Neural cell (in vitro differentiated cells): ENCODE data around the gene ACBD7. TPM values are rescaled to one million over a fixed set of nuclear protein-coding genes. Genes with fewer than 3 reads are reported as not detected.

Experiments
- H2AFZ ChIP-seq: fragments of 200-600, 300-800 bp; sonication (generic), shearing (Covaris generic); 2 replicates; pipeline ENCODE4 v1.6.0; 2014; ENCODE audit warnings: low read depth, mild to moderate bottlenecking, antibody characterized with exemption, low read length, moderate library complexity
- H3F3A ChIP-seq: fragments of 200-600 bp; shearing (Covaris generic); 2 replicates; pipeline ENCODE4 v1.6.1; 2016; ENCODE audit warnings: mild to moderate bottlenecking, moderate library complexity, mixed read lengths, antibody characterized with exemption, low read length; ENCODE audit not compliant: insufficient read depth, poor library complexity, severe bottlenecking
- H3K27ac ChIP-seq: fragments of 200-600, 300-800 bp; sonication (generic), shearing (Covaris generic); 2 replicates; pipeline ENCODE4 v1.5.1; 2014; ENCODE audit warnings: mild to moderate bottlenecking, low read length, moderate library complexity
- H3K27me3 ChIP-seq: fragments of 300-800, 200-600 bp; sonication (generic), shearing (Covaris generic); 2 replicates; pipeline ENCODE4 v1.6.0; 2014; ENCODE audit warnings: mild to moderate bottlenecking, low read depth, low read length, moderate library complexity; ENCODE audit not compliant: insufficient read depth
- H3K36me3 ChIP-seq: fragments of 300-800, 200-600 bp; sonication (generic), shearing (Covaris generic); 2 replicates; pipeline ENCODE4 v1.5.1; 2014; ENCODE audit warnings: mild to moderate bottlenecking, antibody characterized with exemption, low read length, moderate library complexity; ENCODE audit not compliant: insufficient read depth
- H3K4me2 ChIP-seq: fragments of 300-800, 200-600 bp; sonication (generic), shearing (Covaris generic); 2 replicates; pipeline ENCODE4 v1.6.0; 2014; ENCODE audit warnings: mild to moderate bottlenecking, low read length
- H3K4me3 ChIP-seq: fragments of 300-800, 200-600 bp; sonication (generic), shearing (Covaris generic); 2 replicates; pipeline ENCODE4 v1.5.1; 2014; ENCODE audit warnings: mild to moderate bottlenecking, low read length, moderate library complexity
- H3K79me2 ChIP-seq: fragments of 200-600 bp; shearing (Covaris generic); replicated peaks from 2 replicates; pipeline ENCODE4 v1.6.0; 2014; ENCODE audit warnings: mild to moderate bottlenecking, low read length, moderate library complexity; ENCODE audit not compliant: insufficient read depth
- H3K9ac ChIP-seq: fragments of 300-800, 200-600 bp; sonication (generic), shearing (Covaris generic); 2 replicates; pipeline ENCODE4 v1.6.1; 2016; ENCODE audit warnings: mild to moderate bottlenecking, low read length, mixed read lengths
- H3K9me2 ChIP-seq: fragments of 200-600 bp; shearing (Covaris generic); 2 replicates; pipeline ENCODE4 v1.6.1; 2016; ENCODE audit warnings: mild to moderate bottlenecking, low read length, mixed read lengths; ENCODE audit not compliant: insufficient read depth
- H3K9me3 ChIP-seq: fragments of 200-600, 300-800 bp; sonication (generic), shearing (Covaris generic); 2 replicates; pipeline ENCODE4 v1.6.1; 2016; ENCODE audit warnings: mild to moderate bottlenecking, mixed run types, low read length, moderate library complexity, mixed read lengths
- H4K20me1 ChIP-seq: fragments of 200-600 bp; shearing (Covaris generic); 2 replicates; pipeline ENCODE4 v1.6.1; 2016; ENCODE audit warnings: mild to moderate bottlenecking, mixed run types; ENCODE audit not compliant: insufficient read depth
- CTCF ChIP-seq: fragments of 450-650 bp; IDR thresholded peaks from 2 replicates; pipeline ENCODE4 v1.5.1; 2014; ENCODE audit warnings: antibody characterized with exemption, mild to moderate bottlenecking, moderate library complexity; ENCODE audit not compliant: poor library complexity, severe bottlenecking
- EP300 ChIP-seq: fragments of 450-650 bp; conservative IDR thresholded peaks from 2 replicates; pipeline ENCODE4 v1.6.1; 2014; ENCODE audit warnings: antibody characterized with exemption, mild to moderate bottlenecking, moderate library complexity; ENCODE audit not compliant: poor library complexity, severe bottlenecking
- EZH2 ChIP-seq: fragments of 200-600, 300-800 bp; shearing (Covaris generic), sonication (generic); IDR thresholded peaks from 2 replicates; pipeline ENCODE4 v1.6.1; 2014; ENCODE audit warnings: antibody characterized with exemption, low read length, borderline replicate concordance, mild to moderate bottlenecking; ENCODE audit not compliant: insufficient read depth, poor library complexity, severe bottlenecking
- MXI1 ChIP-seq: fragments of 450-650 bp; conservative IDR thresholded peaks from 2 replicates; pipeline ENCODE4 v1.6.1; 2014; ENCODE audit warnings: antibody characterized with exemption, mild to moderate bottlenecking; ENCODE audit not compliant: poor library complexity, severe bottlenecking
- POLR2AphosphoS5 ChIP-seq: IDR thresholded peaks from 2 replicates; pipeline ENCODE4 v1.6.1; 2012
- RAD21 ChIP-seq: fragments of 450-650 bp; conservative IDR thresholded peaks from 2 replicates; pipeline ENCODE4 v1.6.1; 2014; ENCODE audit warnings: antibody characterized with exemption, mild to moderate bottlenecking, moderate library complexity
- SMC3 ChIP-seq: fragments of 450-650 bp; conservative IDR thresholded peaks from 2 replicates; pipeline ENCODE4 v1.6.1; 2014; ENCODE audit warnings: antibody characterized with exemption, mild to moderate bottlenecking, moderate library complexity; ENCODE audit not compliant: poor library complexity
- TAF1 ChIP-seq: IDR thresholded peaks from 2 replicates; pipeline ENCODE4 v1.6.1; 2012; ENCODE audit warnings: low read depth
- polyA plus RNA-seq: library from polyadenylated mRNA; depleted of rRNA; stranded (reverse); fragments of >200 nt; gene quantifications from 2 replicates; pipeline ENCODE4 v1.2.3, GENCODE V29; 2014
- TF ChIP-seq, protein P1 (sequence below): IDR thresholded peaks from 2 replicates; pipeline ENCODE4 v1.6.1; 2012; ENCODE audit warnings: borderline replicate concordance

ACBD7 gene
- polyA plus RNA-seq, 1 donor from 2014 or later: 3.3 TPM

- Histone ChIP-seq H3K9me2 (no peaks in the 10 kb centered on the region), H3F3A (no peaks in the 10 kb centered on the region), H4K20me1 (no peaks in the 10 kb centered on the region), H3K79me2 (peaks cover 10% of the 10 kb centered on the region), H3K4me2 (peak within 1 kb of the TSS; percentile 87), H3K4me3 (peak within 1 kb of the TSS; percentile 86), H3K9ac (peak within 1 kb of the TSS; percentile 93), H3K9me3 (no peaks in the 10 kb centered on the region), H2AFZ (peak within 1 kb of the TSS; percentile 86), H3K27me3 (no peaks in the 10 kb centered on the region), H3K27ac (peak within 1 kb of the TSS; percentile 95), H3K36me3 (no peaks in the 10 kb centered on the region)
- TF ChIP-seq, protein P1, sequence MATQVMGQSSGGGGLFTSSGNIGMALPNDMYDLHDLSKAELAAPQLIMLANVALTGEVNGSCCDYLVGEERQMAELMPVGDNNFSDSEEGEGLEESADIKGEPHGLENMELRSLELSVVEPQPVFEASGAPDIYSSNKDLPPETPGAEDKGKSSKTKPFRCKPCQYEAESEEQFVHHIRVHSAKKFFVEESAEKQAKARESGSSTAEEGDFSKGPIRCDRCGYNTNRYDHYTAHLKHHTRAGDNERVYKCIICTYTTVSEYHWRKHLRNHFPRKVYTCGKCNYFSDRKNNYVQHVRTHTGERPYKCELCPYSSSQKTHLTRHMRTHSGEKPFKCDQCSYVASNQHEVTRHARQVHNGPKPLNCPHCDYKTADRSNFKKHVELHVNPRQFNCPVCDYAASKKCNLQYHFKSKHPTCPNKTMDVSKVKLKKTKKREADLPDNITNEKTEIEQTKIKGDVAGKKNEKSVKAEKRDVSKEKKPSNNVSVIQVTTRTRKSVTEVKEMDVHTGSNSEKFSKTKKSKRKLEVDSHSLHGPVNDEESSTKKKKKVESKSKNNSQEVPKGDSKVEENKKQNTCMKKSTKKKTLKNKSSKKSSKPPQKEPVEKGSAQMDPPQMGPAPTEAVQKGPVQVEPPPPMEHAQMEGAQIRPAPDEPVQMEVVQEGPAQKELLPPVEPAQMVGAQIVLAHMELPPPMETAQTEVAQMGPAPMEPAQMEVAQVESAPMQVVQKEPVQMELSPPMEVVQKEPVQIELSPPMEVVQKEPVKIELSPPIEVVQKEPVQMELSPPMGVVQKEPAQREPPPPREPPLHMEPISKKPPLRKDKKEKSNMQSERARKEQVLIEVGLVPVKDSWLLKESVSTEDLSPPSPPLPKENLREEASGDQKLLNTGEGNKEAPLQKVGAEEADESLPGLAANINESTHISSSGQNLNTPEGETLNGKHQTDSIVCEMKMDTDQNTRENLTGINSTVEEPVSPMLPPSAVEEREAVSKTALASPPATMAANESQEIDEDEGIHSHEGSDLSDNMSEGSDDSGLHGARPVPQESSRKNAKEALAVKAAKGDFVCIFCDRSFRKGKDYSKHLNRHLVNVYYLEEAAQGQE: peak; percentile 46
- TF ChIP-seq TAF1 (peak; percentile 58), POLR2AphosphoS5 (peak; percentile 90), EP300 (no peak), MXI1 (peak; percentile 91), RAD21 (no peak), SMC3 (peak; percentile 28)
Observed at GRCh38 chr10:15097011-15097812, 8.6 kb upstream of the ACBD7 start, which contains the start of gene RPP38. RPP38 (plus strand) TSS chr10:15097355; CDS start chr10:15103315, 5,960 bp downstream.

- H3K9ac ChIP-seq: peak overlapping the region; percentile 93
- H3K79me2 ChIP-seq: peaks cover 10% of the 10 kb centered on the region
- TF ChIP-seq TAF1: no peak
- TF ChIP-seq, protein P1: no peak
- TF ChIP-seq RAD21: no peak
- TF ChIP-seq POLR2AphosphoS5: no peak
- TF ChIP-seq EP300: no peak
- no peak for TF ChIP-seq CTCF
- no peak for TF ChIP-seq EZH2
- TF ChIP-seq SMC3: no peak
- H3K9me3 ChIP-seq: no peaks in the 10 kb centered on the region
- H3K27ac ChIP-seq: peak overlapping the region; percentile 95
- no peaks in the 10 kb centered on the region for H4K20me1 ChIP-seq
- H3F3A ChIP-seq: no peaks in the 10 kb centered on the region
- H3K27me3 ChIP-seq: no peaks in the 10 kb centered on the region
- peak overlapping the region; percentile 61 for H3K4me2 ChIP-seq
- peak overlapping the region; percentile 86 for H3K4me3 ChIP-seq
- no peaks in the 10 kb centered on the region for H3K9me2 ChIP-seq
- no peaks in the 10 kb centered on the region for H3K36me3 ChIP-seq
- peak overlapping the region; percentile 86 for H2AFZ ChIP-seq
Observed at GRCh38 chr10:15096661-15097010, 8.1 kb upstream of the ACBD7 start.
